GM18867 (cell line): ENCODE measurements around the gene VPS51.

Source experiments
- ATAC-seq: cut with Tn5 transposase; IDR thresholded peaks from one replicate; pipeline ENCODE4 v1.9.1; 2021; ENCODE audit warnings: mild to moderate bottlenecking, moderate library complexity; ENCODE audit not compliant: unreplicated experiment

The VPS51 gene

DNA sequence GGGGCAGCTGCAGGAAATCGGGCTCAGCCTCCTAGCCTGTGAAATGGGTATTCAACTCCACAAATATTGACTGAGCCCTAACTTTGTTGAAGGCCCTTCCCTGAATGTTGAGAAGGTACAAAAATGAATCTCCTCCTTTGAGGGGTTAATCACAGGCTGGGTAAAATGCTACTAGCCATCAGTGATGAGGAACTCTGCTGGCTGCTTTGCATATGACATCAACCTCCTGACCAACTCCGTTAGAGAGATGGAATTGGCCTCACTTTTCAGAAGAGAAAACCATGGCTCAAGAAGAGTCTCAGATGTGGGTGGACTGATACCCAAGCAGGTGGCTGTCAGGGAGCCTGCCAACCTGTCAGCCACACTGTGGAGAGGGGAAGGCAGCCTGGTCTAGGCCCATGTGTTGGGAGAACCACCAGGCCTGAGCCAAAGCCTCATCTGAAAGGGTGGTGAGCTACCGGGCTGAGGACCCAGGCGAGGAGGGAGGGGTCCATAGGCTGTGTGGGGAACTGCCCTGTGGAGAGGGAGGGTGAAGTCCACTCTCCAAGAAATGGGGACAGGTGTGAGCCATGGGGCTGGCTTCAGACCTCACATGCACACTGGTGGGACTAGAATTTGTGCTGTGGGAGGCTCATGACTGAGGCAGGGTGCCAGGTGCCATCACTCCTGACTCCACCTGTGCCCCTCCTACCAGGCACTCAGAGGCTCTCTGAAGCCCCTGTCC, 23.9 kb upstream of the VPS51 start:
- ATAC-seq, result no peak

DNA sequence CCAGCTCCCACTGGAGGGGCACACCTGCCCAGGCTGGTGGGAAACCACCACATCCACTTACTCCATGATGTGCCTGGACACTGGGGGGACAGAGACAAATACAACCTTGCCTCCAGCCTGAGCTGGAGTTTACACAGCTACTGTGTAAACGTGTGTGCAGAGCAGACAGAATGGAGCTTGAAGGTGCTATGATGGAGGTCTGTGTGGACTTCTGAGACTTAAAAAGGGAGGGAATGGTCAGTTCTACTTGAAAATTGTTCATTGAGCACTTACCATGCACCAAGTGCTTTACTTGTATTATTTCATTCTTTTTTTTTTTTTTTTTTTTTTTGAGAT, 23.4 kb upstream of the VPS51 start:
- no peak for ATAC-seq

DNA sequence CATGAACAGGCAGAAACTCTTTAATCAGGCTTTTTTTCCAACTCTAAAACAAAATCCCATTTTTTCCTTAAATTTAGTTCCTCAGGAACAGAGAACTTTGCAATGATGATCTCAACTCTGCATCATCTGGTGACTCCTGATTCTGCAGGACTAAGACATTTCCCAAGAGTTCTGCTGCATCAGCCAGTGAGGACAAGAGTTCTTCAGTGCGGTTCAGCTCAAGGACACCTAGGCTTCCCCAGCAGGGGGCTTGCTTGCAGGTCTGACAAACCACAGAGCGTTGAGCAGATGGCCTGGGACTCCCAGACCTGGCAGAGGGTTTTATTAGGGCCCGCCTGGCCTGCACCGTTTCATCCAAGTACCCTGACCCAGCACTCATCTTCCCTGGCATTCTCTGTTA, 18.6 kb upstream of the VPS51 start:
- no peak for ATAC-seq

DNA sequence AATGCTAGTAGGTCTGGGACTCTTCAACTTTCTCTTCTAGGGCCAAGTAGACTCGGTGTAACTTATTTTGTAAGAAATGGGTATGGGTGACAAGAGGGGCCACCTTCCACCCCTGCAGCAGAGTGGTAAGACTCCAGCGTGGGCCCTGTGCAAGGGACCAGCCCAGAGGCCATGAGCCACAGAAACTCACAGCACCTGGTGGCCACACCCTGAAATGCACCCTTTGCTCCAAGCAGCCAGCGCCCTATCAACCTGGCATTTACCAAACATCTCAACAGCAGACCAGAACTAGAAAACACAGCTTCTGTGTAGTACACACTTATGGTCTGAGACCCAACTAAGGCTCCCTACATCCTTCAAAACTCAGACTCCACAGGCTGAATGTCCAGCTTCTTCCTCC, 17.9 kb upstream of the VPS51 start:
- ATAC-seq, result peak; percentile 58

DNA sequence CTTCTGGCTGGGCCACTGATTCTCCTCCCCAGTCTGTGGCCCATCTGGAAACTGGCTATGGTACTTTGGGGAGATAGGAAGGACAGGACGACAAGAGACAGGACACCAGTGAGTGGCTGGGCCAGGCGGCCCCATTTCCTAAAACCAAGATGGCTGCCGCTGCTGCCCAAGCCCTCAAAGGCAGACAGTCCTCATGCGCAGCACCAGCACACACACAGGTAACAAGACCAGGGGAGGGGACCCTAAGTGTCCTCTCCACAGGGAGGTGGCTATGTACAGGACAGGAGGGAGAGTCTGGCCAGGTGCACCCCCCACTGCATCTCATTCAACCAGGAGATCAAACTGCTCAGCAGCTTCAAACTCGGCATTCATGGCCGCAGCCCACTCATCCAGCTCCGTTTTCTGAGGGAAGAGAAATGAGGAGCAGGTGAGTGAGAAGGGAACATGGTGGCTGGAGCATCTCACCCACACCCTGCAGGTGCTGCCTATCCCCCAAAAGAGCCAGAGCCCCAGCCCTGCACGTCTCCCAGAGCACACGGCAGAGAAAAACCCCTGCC, 17.1 kb upstream of the VPS51 start:
- ATAC-seq, result no peak

DNA sequence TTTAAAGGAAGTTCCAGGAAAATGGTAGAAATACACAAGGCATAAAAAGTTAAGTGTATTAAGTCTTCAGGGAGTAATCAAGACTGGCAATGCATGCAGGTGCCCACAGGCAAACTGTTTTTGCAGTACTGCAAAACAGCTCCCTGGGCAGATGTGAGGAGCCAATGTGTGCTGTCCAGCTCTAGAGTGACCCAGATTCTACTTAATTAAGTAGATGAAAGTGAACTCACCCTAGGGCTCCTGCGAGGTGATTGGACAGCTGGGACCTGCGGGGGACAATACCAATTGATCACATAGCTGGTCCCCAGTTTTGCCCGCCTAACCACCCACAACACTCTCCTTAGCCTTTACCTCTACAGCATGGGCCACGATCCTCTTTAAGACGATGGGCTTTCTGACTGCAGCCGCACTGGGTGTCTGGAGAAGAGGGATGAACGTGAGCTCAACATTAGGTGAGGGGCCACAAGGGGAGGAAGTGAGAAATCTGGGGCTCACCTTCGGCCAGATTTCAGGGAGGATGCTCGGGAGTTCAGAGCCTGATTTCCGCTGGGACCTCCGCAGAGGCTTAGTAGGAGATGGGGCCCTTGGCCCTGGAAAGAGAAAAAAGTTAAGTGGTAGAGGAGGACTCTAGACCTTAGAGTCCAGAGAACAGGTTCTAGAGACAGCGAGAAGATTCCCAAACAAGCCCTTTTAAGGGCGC, 12.7 kb upstream of the VPS51 start:
- ATAC-seq, result peak; percentile 4

DNA sequence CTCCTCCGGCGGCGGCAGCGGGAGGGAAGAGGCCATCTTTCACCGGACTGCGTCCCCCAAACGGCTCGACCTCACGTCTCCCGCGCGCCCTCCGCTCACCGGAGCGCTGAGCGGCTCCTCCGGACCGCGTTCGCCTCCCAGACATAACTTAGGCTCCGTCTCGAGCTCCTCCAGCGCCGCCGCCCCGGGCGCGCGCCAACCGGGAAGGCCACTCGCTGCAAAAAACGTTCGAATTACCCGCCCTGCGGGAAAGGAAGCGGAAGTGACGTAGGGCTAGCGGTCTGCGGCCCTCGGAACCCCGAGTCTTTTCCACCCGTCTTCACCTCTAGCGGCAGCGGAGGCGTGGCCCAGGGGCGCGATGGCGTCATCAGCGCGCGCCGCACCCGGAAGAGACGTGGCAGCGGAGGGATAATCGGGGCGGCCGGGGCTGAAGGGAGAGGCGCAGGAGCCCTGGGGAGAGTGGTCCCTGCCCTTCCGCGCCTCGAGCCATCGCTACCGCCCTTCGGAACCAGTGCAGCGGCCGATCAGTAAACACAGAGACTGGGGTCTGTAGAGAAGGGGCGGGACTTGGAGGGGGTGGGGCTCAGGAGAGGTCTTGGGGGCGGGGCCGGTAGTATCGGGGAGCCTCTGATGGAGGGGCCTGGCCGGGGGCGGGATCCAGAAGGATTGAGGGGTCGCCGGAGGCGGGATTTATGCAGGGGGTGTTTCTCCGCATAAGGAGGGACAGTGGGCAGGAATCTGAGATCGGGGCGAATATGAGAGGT, 12.0 kb upstream of the VPS51 start, which contains the start of the genes CDCA5 and ZFPL1:
Gene CDCA5, minus strand, starts transcription at position 207 of the 764 bp plus-strand sequence. Its CDS starts 62 bp downstream, at position 145.
Gene ZFPL1, plus strand, starts transcription at position 389 of the 764 bp plus-strand sequence. CDS start 477 bp downstream, outside the sequence.
- ATAC-seq, result peak; percentile 80

DNA sequence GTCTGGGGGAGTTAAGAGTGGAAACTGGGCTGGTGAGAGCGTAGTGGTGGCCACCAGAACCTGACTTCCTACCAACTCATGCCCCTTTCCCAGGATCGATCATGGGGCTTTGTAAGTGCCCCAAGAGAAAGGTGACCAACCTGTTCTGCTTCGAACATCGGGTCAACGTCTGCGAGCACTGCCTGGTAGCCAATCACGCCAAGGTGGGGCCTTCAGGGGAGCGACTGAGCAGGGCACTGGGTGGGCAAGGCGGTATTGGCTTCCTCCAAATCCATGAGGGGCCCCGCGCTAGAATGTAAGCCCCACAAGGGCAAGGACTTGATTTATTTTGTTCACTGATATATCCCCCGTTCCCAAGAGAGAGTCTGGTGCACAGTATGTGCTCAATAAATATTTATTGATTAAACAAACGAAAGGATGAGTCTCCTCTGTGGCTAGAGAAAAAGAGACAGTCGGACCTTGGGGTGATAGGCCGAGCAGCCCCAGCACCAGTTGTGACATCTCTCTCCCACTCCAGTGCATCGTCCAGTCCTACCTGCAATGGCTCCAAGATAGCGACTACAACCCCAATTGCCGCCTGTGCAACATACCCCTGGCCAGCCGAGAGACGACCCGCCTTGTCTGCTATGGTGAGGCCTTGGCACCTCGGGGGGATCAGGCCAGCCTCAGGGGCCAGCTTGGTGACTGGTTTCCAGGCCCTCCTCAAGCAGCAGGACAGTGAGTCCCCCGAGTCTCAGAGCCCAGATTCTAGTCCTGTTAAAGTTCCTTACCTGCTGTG, 11.2 kb upstream of the VPS51 start:
- ATAC-seq, result peak; percentile 4

DNA sequence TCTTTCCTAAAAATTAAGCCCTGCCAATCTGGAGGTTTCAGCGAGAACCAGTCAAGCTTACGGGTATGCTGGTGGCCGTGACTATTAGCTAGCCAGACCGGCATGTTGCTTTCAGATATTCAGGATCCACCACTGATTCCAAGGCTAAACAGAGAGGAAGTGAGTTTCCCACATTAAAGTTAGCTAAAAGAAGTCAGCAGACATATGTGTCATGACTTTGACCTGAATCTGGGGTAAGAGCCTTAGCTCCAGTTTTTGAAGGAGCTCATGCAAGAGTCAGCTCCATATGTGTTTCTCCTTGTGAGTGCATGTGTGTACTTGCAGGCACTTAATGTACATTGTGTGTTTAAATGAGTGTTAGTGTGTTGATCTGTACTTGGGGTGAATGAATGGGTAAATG, 10.6 kb upstream of the VPS51 start:
- ATAC-seq, result no peak

DNA sequence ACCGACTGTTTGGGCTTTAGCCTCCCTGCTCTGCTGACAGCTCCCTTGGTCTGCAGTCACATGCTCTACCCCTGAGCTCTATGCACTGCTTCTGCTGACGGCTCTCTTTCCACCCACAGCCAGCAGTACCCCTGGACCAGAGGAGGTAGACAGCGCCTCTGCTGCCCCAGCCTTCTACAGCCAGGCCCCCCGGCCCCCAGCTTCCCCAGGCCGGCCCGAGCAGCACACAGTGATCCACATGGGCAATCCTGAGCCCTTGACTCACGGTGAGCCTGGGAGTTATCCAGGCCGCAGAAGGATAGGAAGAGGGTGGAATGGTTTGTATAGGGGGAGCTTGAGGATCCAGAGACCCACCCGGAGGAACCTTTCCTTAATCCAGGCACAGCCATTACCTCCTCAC, 9.2 kb upstream of the VPS51 start:
- ATAC-seq, result no peak

DNA sequence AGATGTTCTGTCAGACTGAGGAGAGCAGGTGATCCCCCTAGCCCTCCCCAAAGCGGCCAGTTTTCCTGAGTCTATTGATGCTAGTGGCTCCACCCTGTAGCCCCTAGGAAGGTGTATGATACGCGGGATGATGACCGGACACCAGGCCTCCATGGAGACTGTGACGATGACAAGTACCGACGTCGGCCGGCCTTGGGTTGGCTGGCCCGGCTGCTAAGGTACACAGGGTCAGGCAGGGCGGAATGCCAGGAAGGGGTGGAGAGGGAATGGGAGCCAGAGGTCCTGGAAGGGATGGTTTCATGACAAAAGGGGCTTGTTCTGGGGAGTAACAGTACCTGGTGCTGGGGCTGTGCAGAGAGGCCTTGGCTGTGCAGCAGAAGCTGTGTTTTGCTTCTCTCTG, 8.8 kb upstream of the VPS51 start:
- no peak for ATAC-seq

DNA sequence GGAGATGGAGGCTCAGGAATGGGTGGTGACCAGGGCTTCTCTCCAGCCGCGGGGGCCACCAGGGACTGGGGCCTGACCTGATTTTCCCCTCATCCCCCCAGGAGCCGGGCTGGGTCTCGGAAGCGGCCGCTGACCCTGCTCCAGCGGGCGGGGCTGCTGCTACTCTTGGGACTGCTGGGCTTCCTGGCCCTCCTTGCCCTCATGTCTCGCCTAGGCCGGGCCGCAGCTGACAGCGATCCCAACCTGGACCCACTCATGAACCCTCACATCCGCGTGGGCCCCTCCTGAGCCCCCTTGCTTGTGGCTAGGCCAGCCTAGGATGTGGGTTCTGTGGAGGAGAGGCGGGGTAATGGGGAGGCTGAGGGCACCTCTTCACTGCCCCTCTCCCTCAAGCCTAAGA, 8.2 kb upstream of the VPS51 start:
- ATAC-seq, result no peak

DNA sequence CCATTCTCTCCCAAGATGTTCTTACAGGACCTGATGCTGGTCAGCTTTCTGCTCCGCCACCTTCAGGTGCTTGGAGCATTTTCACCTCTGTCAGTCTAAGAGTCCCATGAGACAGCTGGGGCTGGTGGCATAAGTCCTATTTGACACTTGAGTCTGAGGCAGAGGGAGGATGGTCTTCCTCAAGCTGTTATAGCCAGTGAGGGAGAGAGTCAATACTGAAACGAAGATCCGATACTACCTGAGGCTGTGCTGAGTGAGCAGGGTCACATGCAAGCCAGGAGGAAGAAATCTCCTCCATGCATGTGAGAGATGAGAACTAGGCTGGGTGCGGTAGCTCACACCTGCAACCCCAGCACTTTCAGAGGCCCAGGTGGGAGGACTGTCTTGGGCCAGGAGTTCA, 6.4 kb upstream of the VPS51 start:
- no peak for ATAC-seq

DNA sequence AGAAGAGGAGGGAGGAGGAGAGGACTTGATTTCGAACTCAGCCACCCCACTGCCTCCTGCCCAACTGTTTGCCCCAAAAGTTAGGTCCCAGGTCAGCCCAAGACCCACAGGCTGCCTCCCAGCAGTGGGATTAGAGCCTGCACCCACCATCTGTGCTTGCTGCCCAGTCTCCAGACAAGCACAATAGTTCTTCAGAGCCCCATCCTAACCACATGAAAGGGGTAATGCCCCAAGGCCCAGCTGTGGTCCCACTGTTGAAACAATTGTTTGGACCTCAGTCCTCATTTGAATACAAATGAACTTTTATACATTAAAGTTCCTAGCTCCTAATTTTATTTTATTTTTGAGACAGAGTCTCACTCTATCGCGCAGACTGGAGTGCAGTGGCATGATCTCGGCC, 5.4 kb upstream of the VPS51 start:
- ATAC-seq, result no peak

DNA sequence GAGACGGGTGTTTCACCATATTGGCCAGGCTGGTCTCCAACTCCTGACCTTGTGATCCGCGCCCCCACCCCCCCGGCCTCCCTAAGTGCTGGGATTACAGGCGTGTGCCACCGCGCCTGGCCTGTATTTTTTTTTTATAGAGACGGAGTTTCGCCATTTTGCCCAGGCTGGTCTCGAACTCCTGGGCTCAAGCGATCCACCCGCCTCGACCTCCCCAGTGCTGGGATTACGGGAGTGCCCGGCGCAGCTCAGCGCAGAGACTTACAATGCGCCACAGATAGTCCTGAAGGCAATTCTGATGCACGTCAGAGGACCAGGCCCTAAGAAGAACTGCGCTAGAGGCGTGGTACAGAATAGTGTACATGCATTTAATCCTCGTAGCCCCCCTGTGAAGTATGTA, 587 bp upstream of the VPS51 start:
- ATAC-seq, result no peak

DNA sequence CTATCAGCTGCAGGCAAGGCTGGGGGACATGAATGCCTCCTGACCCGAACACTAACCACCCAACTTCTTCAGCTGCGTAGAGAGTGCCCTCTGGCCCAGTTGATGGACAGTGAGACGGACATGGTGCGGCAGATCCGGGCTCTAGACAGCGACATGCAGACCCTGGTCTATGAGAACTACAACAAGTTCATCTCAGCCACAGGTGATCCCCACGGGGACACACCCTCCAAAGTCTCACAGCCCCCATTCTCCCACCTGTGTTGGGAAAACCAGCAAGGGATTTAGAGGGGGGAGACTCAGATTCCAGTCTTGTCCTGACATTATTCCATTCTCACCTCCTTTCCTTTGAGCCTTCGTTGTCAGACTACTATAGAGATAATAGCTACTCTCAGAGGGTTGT, 912 bp downstream of the VPS51 start:
- no peak for ATAC-seq

DNA sequence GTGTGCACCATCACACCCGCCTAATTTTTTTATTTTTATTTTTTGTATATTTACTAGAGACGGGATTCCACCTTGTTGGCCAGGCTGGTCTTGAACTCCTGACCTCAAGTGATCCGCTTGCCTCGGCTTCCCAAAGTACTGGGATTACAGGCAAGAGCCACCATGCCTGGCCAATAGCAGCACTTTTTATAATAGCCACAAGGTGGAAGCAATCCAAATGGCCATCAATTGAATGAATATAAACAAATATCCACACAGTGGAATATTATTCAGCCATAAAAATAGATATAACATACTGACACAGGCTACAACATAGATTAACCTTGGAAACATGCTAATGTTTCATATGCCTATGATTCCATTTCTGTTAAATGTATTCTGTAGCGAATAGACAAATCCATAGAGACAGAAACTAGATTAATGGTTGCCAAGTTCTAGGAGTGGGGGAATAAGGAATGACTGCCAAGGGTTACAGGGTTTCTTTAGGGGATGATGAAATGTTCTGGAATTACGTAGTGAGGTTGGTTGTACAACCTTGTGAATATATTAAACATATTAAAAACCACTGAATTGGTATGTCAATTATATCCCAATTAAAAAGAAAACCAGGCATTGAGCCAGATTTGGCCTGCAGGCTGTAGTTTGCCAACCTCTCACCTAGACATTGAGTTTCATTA, 4.8 kb downstream of the VPS51 start:
- no peak for ATAC-seq

DNA sequence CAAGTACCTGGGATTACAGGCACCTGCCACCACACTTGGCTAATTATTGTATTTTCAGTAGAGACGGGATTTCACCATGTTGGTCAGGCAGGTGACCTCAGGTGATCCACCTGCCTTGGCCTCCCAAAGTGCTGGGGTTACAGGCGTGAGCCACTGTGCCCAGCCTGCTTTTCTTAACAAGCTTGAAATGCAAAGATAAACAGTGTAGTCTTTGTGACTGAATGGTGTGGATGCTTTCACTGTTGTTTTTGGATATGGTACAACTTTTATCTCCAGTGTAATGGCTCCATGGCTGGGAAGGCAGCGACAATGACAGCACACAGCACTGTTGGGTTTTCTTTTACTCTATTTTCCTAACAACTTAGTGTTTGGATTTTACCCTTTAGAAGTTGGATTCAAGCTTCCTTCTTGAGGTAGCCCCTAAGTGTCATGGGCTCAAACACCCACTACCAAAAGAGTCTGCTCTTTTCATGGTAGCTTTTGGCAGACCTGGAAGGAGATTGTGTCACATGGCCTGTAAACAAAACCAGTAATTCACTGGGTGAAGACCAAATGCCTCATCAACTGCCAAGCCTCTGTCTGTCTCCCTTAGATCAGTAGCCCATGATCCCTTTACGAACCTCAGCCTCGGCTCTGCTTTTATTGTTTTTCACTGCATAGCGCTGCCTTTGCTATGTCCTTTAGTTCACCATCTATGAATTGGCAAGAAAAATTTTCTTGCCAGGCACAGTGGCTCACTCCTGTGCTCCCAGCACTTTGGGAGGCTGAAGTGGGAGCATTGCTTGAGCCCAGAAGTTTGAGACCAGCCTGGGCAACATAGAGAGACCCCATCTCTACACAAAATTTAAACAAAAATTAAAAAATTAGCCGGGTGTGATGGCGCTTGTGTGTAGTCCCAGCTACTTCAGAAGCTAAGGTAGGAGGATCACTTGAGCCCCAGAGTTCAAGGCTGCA, 6.4 kb downstream of the VPS51 start:
- no peak for ATAC-seq

DNA sequence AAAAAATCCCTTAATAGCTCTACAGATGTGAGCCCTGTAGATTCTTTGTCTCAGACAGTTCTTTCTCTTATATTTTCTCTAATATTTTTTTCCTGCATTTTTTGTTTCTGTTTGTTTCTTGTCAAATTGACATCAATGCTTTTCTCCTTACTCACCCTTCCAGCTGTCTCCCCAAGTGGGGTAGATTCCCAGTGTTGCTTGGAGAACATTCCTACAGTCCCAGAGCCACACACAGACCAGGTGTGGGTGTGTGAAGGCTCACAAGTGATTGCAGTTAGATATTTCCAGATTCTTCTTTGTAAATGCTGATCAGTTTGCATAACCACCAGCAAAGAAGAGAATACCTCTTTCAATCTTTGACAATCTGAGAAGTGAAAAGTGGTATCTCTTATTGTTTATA, 7.5 kb downstream of the VPS51 start:
- ATAC-seq, result no peak
